ENCODE results near the gene CLMN.
"Not testable (repeated sequence)": the region's sequence is repeated elsewhere in the genome, so short reads cannot be mapped to it uniquely, and the experiment has no call there.

CLMN gene

GRCh38 chr14:95156161-95157047, 163.3 kb downstream of the CLMN start:
- no peak for DNase-seq

GRCh38 chr14:95155045-95155444, 164.7 kb downstream of the CLMN start:
- no peak for DNase-seq

GRCh38 chr14:95153866-95154265, 165.8 kb downstream of the CLMN start:
- DNase-seq, result no peak

- no peak for DNase-seq
These were observed 168.1 kb downstream of the CLMN start for GRCh38 chr14:95151561-95151960.

- no peak for DNase-seq
These were observed 168.8 kb downstream of the CLMN start for GRCh38 chr14:95150910-95151309.

GRCh38 chr14:95149441-95149840, 170.3 kb downstream of the CLMN start:
- DNase-seq, result no peak

- no peak for DNase-seq
These were observed 172.1 kb downstream of the CLMN start for GRCh38 chr14:95147597-95147996.

- no peak for DNase-seq
These were observed 173.5 kb downstream of the CLMN start for GRCh38 chr14:95146079-95146771.

GRCh38 chr14:95144849-95145248, 174.9 kb downstream of the CLMN start:
- no peak for DNase-seq

- DNase-seq, result no peak
These were observed 175.7 kb downstream of the CLMN start for GRCh38 chr14:95143808-95144620.

GRCh38 chr14:95142208-95142607, 177.5 kb downstream of the CLMN start:
- no peak for DNase-seq

GRCh38 chr14:95141684-95142083, 178.0 kb downstream of the CLMN start:
- DNase-seq, result no peak

- DNase-seq, result no peak
These were observed 179.4 kb downstream of the CLMN start for GRCh38 chr14:95140060-95140858.

GRCh38 chr14:95138876-95139275, 180.8 kb downstream of the CLMN start:
- no peak for DNase-seq

- DNase-seq, result not testable (repeated sequence)
These were observed 181.3 kb downstream of the CLMN start for GRCh38 chr14:95138455-95138854.

- DNase-seq, result no peak
These were observed 181.9 kb downstream of the CLMN start for GRCh38 chr14:95137804-95138167.

GRCh38 chr14:95137164-95137803, 182.4 kb downstream of the CLMN start:
- no peak for DNase-seq

- no peak for DNase-seq
These were observed 183.1 kb downstream of the CLMN start for GRCh38 chr14:95136631-95137030.

GRCh38 chr14:95134304-95134933, 185.3 kb downstream of the CLMN start:
- no peak for DNase-seq

GRCh38 chr14:95133282-95133681, 186.4 kb downstream of the CLMN start:
- no peak for DNase-seq

- DNase-seq, result no peak
These were observed 186.9 kb downstream of the CLMN start for GRCh38 chr14:95132760-95133159.

Data from SHP77 treated with DMSO at 0.1 percent for 48 hours (cell line).